Spleen (tissue), 11 donors: Measurements from ENCODE around the gene GABBR2. TPM values are rescaled to one million over a fixed set of nuclear protein-coding genes. Genes with fewer than 3 reads are reported as not detected.

Experiments used
- DNase-seq: peaks from one replicate; pipeline ENCODE4 v3.0.0-alpha.2; 2020
- H3K27ac ChIP-seq, 8 donors: fragments of 200-600 bp; sonication (generic) in 7 of 8; 1 replicate in 4 of 8; 2 replicates in 4 of 8; pipeline versions ENCODE4 v1.5.0 to v1.8.0; 2016 to 2021; ENCODE audit warnings: inconsistent platforms in 4 of 8, mild to moderate bottlenecking in 4 of 8, moderate library complexity in 1 of 8
- H3K27me3 ChIP-seq, 7 donors: fragments of 200-600 bp; sonication (generic) in 6 of 7; replicated peaks in 1 of 7; 1 replicate in 4 of 7; 2 replicates in 3 of 7; pipeline versions ENCODE4 v1.5.0 to v1.8.0; 2016 to 2021; ENCODE audit warnings: inconsistent platforms in 3 of 7, mild to moderate bottlenecking in 1 of 7
- H3K36me3 ChIP-seq, 6 donors: fragments of 200-600 bp; sonication (generic) in 5 of 6; 1 replicate in 4 of 6; 2 replicates in 2 of 6; pipeline versions ENCODE4 v1.5.0 to v1.8.0; 2016 to 2021; ENCODE audit warnings: inconsistent platforms in 2 of 6
- H3K4me1 ChIP-seq, 6 donors: fragments of 200-600 bp; sonication (generic) in 5 of 6; 1 replicate in 3 of 6; 2 replicates in 3 of 6; pipeline versions ENCODE4 v1.5.0 to v1.8.0; 2016 to 2021; ENCODE audit warnings: inconsistent platforms in 3 of 6
- H3K4me3 ChIP-seq, 8 donors: fragments of 200-600 bp; sonication (generic) in 7 of 8; 1 replicate in 4 of 8; 2 replicates in 4 of 8; pipeline versions ENCODE4 v1.5.0 to v1.8.0; 2016 to 2021; ENCODE audit warnings: inconsistent platforms in 4 of 8, mild to moderate bottlenecking in 4 of 8, moderate library complexity in 2 of 8
- H3K9me3 ChIP-seq, 8 donors: fragments of 200-600 bp; sonication (generic) in 7 of 8; 1 replicate in 4 of 8; 2 replicates in 4 of 8; pipeline versions ENCODE4 v1.5.0 to v1.8.0; 2016 to 2021; ENCODE audit warnings: inconsistent platforms in 4 of 8
- POLR2A ChIP-seq, 3 donors: fragments of 450-650 bp; IDR thresholded peaks; one replicate each; pipeline ENCODE4 v1.5.1; 2017; ENCODE audit warnings: antibody characterized with exemption in 3 of 3, mild to moderate bottlenecking in 1 of 3
- POLR2AphosphoS5 ChIP-seq, 3 donors: sonication (generic); formaldehyde crosslinking; IDR thresholded peaks; one replicate each; pipeline ENCODE4 v1.5.1; 2017; ENCODE audit warnings: antibody characterized with exemption in 3 of 3
- WGBS, 5 donors: extraction: QIAGEN DNeasy Blood & Tissue Kit in 3 of 5; methylation state at CpG; one replicate each; pipeline versions ENCODE4 v1.1.5 to v1.1.7; 2013 to 2018; 5-methylcytosine and 5-hydroxymethylcytosine counted together
- intact Hi-C: fragments of 100-400 bp; cut with DNase I; formaldehyde crosslinking; loops from one replicate; pipeline ENCODE4 v1.15.0; 2023; ENCODE audit warnings: low total_unique reads
- polyA plus RNA-seq, 3 donors: library from polyadenylated mRNA; stranded (reverse); fragments of 200-250 nt; gene quantifications; one replicate each; pipeline ENCODE4 v1.2.1, GENCODE V29; 2013
- total RNA-seq, 7 donors: library from RNA; depleted of rRNA in 3 of 7; stranded (reverse); fragments of >200 nt in 3 of 7; fragmentation: NEBNext Ultra II Directional in 4 of 7; extraction: Animal tissue kit (Norgen Biotek cat#: 25700) in 4 of 7; gene quantifications; one replicate each; pipeline versions ENCODE4 v1.1.0 to v1.2.1, GENCODE V29; 2016 to 2021
- TF ChIP-seq, protein P1 (sequence below), 11 experiments: fragments of 200-600 bp in 7 of 11; fragments of 450-650 bp in 4 of 11; sonication (generic) in 4 of 11; IDR thresholded peaks in 8 of 11; conservative IDR thresholded peaks in 3 of 11; 1 replicate in 7 of 11; 2 replicates in 4 of 11; pipeline versions ENCODE4 v1.4.0 to v1.8.0; 2016 to 2021; ENCODE audit warnings: antibody characterized with exemption in 11 of 11, inconsistent platforms in 4 of 11, mild to moderate bottlenecking in 1 of 11
- donor health status: healthy with polysubstance abuse.
- donor health status: DM: no; HTN: no; CAD: no; lungs with moderate emphysema.
- donor health status: DM: no; HTN: no; CAD: no.
- donor health status: Bipolar disorder and iron deficiency.
- donor health status: healthy.
- donor health status: DM: no; HTN: no; CAD: no.
- donor health status: DM: yes; HTN: yes; CAD: no.

The GABBR2 gene
- total and polyA plus RNA-seq, 10 donors, result 0.03 to 0.32 (median 0.07) TPM; not detected in 7

DNA sequence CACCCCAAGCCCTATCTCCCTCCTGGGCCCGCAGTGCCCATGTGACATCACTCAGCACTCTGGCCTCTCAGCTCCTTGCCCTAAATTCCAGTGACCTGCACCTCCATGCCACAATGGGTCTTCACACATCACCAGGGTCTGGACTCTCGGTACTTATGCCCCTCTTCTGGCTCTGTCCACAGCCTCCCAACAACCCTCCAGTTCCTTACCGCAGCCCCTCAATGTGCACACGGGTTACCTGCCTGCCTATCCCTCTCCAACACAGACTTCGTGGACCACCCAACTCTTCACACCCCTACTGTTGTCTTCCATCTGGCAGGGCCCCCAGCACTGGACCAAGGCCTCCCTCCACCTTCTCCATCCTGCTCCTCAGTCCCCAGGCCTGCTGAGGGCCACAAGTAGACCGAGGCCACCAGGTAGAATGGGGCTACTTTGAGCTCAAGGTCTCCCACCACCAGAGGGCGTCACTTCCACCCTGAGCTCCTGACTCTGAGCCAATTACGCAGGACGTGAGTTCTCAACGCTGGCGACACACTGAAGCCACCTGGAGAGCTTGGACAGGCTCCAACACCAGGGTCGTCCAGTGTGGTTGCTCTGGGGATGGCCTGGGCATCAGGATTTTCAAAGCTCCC is 172.1 kb downstream of the GABBR2 start:
- no peaks in the 10 kb centered on the region for H3K9me3 ChIP-seq
- TF ChIP-seq, protein P1, sequence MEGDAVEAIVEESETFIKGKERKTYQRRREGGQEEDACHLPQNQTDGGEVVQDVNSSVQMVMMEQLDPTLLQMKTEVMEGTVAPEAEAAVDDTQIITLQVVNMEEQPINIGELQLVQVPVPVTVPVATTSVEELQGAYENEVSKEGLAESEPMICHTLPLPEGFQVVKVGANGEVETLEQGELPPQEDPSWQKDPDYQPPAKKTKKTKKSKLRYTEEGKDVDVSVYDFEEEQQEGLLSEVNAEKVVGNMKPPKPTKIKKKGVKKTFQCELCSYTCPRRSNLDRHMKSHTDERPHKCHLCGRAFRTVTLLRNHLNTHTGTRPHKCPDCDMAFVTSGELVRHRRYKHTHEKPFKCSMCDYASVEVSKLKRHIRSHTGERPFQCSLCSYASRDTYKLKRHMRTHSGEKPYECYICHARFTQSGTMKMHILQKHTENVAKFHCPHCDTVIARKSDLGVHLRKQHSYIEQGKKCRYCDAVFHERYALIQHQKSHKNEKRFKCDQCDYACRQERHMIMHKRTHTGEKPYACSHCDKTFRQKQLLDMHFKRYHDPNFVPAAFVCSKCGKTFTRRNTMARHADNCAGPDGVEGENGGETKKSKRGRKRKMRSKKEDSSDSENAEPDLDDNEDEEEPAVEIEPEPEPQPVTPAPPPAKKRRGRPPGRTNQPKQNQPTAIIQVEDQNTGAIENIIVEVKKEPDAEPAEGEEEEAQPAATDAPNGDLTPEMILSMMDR (IDR thresholded peaks at IDR 0.05 in 8 of 11, conservative IDR thresholded peaks at IDR 0.05 in 3 of 11), result peak in 3 of 11 experiments; percentile 17 to 32 (median 18)
- no peak for TF ChIP-seq POLR2AphosphoS5 (IDR thresholded peaks at IDR 0.05)
- TF ChIP-seq POLR2A (IDR thresholded peaks at IDR 0.05), result no peak
- intact Hi-C loops, result no loop called here

DNA sequence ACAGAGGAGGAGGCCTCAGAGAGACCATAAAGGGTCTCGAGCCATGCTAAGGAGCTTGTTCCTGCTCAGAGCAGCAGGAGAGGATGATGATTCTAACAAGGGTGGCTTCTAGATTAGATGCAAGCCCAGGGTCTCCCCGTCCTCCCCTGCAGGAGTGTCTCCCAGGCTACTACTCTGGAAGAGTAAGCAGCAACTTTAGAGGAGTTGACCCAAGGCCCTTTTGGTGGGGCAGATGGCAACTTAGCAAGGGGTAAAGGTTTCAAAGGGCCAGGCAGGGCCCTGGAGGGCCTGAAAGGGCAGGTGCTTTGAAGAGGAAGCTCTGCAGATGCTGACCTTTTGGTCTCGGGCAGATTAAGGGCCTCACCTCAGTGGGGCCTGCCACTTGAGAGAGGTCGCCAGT is 174.9 kb downstream of the GABBR2 start:
- intact Hi-C loops, result no loop called here
- Histone ChIP-seq H3K9me3 (no peaks in the 10 kb centered on the region), H3K27ac (no peak overlapping the region), H3K36me3 (no peaks in the 10 kb centered on the region), H3K27me3 (peaks cover 0 to 23% (median 0%) of the 10 kb centered on the region in 7 donors), H3K4me1 (no peaks in the 10 kb centered on the region), H3K4me3 (no peak overlapping the region)
- no peak for DNase-seq
- WGBS, 5 donors, result 52 to 82% (median 67%) methylated on average over 4 of the region's 4 CpGs
- TF ChIP-seq, protein P1 (IDR thresholded peaks at IDR 0.05 in 8 of 11, conservative IDR thresholded peaks at IDR 0.05 in 3 of 11), result no peak
- no peak for TF ChIP-seq POLR2A (IDR thresholded peaks at IDR 0.05)
- no peak for TF ChIP-seq POLR2AphosphoS5 (IDR thresholded peaks at IDR 0.05)

More for the DNA sequence above, 172.1 kb downstream of the GABBR2 start:
- Histone ChIP-seq H3K36me3 (no peaks in the 10 kb centered on the region), H3K4me1 (no peaks in the 10 kb centered on the region), H3K4me3 (no peak overlapping the region), H3K27me3 (peaks cover 0 to 17% (median 0%) of the 10 kb centered on the region in 7 donors), H3K27ac (no peak overlapping the region)
- WGBS, 5 donors, result 42 to 64% (median 54%) methylated on average over 10 to 12 of the region's 12 CpGs
- DNase-seq, result no peak

DNA sequence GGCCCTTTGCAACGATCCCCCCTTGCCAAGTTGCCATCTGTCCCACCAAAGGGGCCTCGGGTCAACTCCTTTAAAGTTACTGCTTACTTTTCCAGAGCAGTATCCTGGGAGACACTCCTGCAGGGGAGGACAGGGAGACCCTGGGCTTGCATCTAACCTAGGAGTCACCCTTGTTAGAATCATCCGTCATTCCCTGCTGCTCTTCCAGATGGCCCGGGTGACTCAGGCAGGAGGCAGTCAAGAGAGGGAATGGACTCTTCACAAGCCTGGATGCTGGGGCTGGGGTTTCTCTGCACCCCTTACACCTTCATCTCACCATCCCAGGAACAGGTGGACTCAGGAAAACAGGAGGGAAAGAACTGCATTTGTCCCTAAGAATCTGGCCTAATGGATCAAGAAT is 175.6 kb downstream of the GABBR2 start:
- DNase-seq, result no peak
- Histone ChIP-seq H3K36me3 (no peaks in the 10 kb centered on the region), H3K27ac (no peak overlapping the region), H3K4me1 (no peaks in the 10 kb centered on the region), H3K9me3 (no peaks in the 10 kb centered on the region), H3K27me3 (peaks cover 0 to 21% (median 0%) of the 10 kb centered on the region in 7 donors), H3K4me3 (no peak overlapping the region)
- TF ChIP-seq POLR2A (IDR thresholded peaks at IDR 0.05) (no peak), POLR2AphosphoS5 (IDR thresholded peaks at IDR 0.05) (no peak)
- TF ChIP-seq, protein P1 (IDR thresholded peaks at IDR 0.05 in 8 of 11, conservative IDR thresholded peaks at IDR 0.05 in 3 of 11), result no peak
- WGBS, 5 donors, result 37 to 62% (median 56%) methylated on average over 4 of the region's 4 CpGs
- intact Hi-C loops, result no loop called here

DNA sequence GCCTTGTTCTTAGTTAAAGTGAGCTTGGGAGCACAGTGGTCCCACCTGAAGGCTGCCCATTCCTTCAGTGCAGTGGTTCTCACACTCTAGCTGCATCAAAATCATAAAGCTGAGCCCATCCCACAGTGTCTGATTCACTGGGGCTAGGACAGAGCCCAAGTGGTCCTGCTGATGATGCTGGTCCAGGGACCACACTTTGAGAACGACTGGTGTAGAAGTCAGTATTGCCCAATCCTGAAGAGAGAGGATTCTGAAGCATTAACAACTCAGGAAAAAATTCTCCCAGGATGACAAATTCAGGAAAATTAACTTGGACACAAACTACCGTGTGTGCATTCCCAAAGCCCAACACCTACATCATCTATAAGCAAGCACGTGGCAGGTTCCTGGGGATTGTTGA is 176.2 kb downstream of the GABBR2 start:
- Histone ChIP-seq H3K9me3 (no peaks in the 10 kb centered on the region), H3K36me3 (no peaks in the 10 kb centered on the region), H3K4me1 (no peaks in the 10 kb centered on the region), H3K27me3 (peaks cover 0 to 21% (median 0%) of the 10 kb centered on the region in 7 donors), H3K4me3 (no peak overlapping the region), H3K27ac (no peak overlapping the region)
- no peak for DNase-seq
- intact Hi-C loops, result no loop called here
- TF ChIP-seq POLR2AphosphoS5 (IDR thresholded peaks at IDR 0.05) (no peak), POLR2A (IDR thresholded peaks at IDR 0.05) (no peak)
- TF ChIP-seq, protein P1 (IDR thresholded peaks at IDR 0.05 in 8 of 11, conservative IDR thresholded peaks at IDR 0.05 in 3 of 11), result no peak
- 77 to 89% (median 79%) methylated on average over 3 of the region's 3 CpGs for WGBS, 5 donors
